HG03558 (cell line): ENCODE measurements around the gene PIGV.
"Not testable (repeated sequence)": the region's sequence is repeated elsewhere in the genome, so short reads cannot be mapped to it uniquely, and the experiment has no call there.

Experiments
- ATAC-seq: cut with Tn5 transposase; IDR thresholded peaks from one replicate; pipeline ENCODE4 v1.9.1; 2021; ENCODE audit warnings: moderate number of reproducible peaks; ENCODE audit not compliant: unreplicated experiment; ENCODE audit errors: extremely low read depth

PIGV gene

DNA sequence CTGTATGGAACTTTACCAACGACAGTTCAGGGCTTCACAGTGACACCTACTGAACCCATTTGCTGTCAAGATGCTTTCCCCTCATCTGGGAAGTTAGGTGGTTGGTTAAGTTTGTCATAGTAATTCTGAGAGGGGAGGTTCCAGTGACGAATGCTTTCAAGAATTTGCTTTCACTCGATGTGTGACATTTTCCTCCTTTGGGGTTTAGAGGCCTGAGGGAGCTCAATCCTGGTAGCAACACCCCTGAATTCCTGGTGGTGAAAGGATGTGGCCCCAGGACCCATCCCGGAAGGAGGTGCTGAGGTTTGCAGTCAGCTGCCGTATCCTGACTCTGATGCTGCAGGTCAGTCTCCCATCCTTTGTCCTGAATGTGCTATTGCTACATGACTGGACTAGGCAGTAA lies 2.8 kb downstream of the PIGV start:
- no peak for ATAC-seq

DNA sequence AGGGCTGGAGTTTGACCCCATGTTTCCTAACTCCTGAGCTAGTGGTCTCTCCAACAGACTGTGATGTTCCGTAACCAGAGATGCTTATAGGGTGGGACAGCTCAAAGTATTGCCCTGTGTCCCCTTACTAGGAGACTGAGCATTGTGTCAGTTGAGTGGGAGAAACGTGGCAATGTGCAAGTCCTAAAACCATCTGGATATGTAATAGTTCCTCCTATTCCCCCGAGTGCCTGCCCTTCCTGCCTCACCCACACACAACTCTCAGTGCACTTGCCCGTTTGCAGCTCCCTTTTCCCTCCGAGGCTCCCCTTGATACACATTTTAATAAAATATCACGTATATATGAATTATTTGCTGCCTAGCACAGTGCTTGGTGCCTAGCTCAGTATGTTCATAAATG lies 3.4 kb downstream of the PIGV start:
- no peak for ATAC-seq

DNA sequence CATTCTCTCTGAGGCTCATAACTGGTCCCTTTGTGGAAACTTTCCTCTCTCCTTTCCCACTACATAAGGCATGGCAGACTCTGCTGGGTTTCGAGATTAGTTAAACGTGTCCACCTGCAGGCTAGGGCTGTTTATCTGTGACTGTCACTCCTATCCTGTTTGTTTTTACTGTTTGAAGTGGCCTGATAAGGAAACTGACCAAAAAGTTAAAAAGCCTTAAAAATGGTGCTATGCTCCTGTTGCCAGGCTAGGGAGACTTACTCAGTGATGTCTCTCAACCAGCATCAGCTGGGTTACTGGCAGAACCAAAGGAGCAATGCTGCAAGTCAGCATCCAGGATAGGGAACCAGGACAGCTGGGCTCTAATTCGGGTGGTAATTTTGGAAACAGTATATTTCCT lies 3.9 kb downstream of the PIGV start:
- no peak for ATAC-seq

DNA sequence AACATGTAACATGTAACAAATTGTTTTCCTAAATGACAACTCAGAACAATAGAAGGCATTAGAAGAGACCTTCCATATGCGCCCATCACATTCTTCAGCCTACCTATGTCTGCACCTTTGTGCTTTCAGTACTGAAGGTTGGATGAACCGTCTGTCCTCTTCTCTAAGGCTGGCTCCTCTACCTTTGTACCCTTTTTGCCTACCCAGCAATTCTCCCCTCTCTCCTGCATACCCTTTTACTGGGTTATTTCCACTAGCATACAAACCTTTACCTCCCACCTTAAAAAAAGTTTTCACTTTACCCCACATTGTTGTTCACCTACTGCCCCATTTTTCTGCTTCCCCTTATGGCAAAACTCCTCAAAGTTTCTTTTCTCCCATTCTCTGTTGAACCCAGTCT lies 5.2 kb downstream of the PIGV start:
- ATAC-seq, result no peak

DNA sequence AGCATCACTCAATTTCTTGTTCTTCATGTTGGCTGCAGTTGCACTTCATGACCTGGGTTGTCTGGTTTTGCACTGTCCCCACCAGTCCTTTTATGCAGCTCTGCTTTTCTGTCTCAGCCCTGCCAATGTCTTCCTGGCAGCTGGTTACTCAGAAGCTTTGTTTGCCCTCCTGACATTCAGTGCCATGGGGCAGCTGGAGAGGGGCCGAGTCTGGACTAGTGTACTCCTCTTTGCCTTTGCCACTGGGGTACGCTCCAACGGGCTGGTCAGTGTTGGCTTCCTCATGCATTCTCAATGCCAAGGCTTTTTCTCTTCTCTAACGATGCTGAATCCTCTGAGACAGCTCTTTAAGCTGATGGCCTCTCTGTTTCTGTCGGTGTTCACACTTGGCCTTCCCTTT lies 6.6 kb downstream of the PIGV start:
- ATAC-seq, result no peak

DNA sequence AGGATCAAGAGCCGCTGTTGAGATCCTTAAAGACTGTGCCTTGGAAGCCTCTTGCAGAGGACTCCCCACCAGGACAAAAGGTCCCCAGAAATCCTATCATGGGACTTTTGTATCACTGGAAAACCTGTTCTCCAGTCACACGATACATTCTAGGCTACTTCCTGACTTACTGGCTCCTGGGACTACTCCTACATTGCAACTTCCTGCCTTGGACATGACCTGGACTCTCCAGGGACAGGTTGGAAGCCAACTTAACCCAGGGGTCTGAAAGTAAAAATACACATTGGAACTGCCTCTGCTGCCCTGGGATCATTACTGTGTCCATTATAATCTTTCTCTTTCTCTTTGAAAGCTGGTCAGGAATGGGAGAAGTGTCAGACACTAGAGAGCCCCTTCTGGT lies 9.9 kb downstream of the PIGV start:
- no peak for ATAC-seq

DNA sequence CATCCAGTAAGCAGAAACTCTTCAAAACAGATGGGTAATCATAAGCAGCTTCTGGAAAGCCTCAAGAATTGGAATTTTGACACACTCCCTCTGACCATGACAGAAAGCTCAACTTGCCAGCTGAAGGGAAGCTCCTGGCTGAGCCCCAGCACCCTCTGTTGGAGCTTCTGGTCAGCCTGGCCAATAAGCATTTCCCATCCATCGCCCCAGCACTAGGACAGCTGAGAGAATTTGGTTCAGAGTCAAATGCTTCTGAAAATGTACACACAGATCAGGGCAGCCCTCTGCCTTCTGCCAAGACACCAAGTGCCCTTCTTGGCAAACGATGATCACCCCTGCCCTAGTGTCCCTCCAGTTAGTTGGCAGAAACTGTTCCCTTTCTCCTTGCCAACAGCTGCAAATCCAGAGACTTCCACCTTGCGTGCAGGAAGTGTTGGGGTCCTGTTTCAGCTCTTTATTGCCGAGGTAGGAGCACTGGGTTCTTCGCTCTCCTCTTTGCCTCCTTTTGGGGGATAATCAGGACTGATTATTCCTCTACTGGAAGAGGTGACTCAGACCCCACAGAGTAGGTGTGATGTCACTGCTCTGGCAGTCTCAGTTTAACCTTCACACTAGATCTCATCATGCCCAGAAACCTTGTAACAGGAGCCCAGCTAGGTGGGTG lies 11.9 kb downstream of the PIGV start:
- ATAC-seq, result no peak

DNA sequence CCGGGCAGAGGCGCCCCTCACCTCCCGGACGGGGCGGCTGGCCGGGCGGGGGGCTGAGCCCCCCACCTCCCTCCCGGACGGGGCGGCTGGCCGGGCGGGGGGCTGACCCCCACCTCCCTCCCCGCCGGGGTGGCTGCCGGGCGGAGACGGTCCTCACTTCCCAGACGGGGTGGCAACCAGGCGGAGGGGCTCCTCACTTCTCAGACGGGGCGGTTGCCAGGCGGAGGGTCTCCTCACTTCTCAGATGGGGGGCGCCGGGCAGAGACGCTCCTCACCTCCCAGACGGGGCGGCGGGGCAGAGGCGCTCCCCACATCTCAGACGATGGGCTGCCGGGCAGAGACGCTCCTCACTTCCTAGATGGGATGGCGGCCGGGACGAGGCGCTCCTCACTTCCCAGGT lies 16.2 kb downstream of the PIGV start:
- ATAC-seq, result not testable (repeated sequence)

DNA sequence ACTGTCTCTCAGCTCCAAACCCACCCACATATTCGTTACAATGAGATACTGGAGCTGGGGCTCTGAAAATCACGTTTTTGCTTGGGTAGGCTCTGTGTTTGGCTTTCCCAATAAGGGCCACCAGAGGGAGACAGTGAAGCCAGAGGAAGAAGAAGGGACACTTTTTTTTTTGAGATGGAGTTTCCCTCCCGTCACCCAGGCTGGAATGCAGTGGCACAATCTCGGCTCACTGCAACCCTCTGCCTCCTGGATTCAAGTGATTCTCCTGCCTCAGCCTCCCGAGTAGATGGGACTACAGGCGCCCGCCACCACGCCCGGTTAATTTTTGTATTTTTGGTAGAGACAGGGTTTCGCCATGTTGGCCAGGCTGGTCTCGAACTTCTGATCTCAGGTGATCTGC lies 22.4 kb downstream of the PIGV start:
- ATAC-seq, result not testable (repeated sequence)

DNA sequence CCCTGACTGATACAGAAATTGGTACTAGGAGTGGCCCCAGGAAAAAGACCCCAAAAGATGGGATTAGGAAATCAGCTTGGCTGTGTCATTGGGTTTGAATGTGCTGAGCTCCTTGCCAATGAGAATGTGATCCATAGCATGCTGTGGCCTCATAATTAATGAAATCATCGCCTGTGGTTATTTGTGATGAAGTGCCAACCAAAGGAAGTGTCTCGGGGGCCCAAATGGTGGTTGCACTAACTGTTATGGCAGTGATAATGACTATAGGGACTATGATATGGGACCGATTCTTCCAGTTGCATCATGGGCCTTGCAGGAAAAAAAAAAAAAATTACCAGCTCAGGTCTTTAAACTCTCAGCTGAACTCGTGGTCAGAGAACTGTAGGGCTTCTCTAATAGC lies 23.3 kb downstream of the PIGV start:
- ATAC-seq, result no peak

DNA sequence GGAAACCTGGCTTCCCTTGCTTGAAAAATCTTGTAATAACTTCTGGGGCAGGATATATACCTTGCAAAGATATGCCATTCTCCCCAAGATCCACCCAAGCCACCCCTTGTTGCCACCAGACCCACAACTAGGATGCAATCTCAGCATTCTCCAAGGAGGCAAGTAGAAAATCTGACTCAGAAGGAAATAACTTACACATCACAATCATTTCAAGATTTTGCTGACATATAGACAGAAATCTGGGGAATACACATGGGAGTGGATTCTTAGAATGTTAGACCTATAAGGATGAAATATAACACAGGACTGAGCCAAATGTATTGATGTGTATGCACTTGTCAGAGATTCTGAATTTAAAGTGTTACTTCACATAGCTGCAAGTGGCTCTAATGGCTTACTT lies 24.0 kb downstream of the PIGV start:
- no peak for ATAC-seq

DNA sequence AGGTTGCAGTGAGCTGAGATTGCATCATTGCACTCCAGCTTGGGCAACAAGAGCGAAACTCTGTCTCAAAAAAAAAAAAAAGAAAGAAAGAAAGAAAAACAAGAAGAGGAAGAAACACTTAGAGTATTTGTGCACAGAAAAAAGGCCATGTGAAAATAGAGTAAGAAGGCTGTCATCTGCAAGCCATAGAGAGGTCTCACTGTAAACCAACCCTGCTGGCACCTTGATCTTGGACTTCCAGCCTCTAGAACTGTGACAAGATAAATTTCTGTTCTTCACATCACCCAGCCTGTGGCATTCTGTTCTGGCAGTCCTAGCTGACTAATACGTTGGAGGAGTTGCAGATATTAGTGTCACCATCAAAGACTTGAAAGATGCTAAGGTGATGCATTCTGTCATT lies 26.6 kb downstream of the PIGV start:
- no peak for ATAC-seq

DNA sequence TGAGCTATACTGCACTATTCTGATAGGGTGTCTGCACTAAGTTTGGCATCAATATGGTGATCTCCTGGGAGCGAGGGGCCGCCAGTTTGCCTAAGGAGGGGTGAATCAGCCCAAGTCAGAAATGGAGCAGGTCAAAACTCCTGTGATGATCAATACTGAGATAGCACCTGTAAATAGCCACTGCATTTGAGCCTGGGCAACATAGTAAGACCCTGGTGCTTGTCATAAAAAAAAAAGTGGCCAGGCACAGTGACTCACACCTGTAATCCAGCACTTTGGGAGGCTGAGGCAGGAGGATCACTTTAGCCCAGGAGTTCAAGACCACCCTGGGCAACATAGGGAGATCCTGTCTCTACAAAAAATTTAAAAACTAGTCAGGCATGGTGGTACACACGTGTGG lies 27.1 kb downstream of the PIGV start:
- ATAC-seq, result no peak

DNA sequence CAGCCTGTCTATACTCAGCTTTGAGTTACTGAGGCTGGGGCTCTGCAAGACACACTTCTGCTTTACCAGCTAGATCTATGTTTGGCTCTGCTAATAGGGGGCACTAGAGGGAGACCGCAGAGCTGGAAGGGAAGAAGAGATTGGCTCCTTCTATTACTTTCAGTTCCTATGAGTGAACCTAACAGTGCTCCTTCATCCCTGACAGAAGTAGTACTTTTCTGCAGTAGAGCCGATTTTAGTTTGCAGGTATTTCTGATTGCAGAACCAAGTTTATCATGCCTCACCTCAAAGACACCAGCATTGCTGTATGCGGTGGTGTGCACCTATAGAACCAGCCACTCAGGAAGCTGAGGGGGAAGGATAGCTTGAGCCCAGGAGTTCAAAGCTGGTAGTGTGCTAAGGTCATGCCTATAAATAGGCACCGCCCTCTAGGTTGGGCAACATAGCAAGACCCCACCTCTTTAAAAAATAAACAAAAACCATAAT lies 33.1 kb downstream of the PIGV start:
- ATAC-seq, result peak; percentile 90

DNA sequence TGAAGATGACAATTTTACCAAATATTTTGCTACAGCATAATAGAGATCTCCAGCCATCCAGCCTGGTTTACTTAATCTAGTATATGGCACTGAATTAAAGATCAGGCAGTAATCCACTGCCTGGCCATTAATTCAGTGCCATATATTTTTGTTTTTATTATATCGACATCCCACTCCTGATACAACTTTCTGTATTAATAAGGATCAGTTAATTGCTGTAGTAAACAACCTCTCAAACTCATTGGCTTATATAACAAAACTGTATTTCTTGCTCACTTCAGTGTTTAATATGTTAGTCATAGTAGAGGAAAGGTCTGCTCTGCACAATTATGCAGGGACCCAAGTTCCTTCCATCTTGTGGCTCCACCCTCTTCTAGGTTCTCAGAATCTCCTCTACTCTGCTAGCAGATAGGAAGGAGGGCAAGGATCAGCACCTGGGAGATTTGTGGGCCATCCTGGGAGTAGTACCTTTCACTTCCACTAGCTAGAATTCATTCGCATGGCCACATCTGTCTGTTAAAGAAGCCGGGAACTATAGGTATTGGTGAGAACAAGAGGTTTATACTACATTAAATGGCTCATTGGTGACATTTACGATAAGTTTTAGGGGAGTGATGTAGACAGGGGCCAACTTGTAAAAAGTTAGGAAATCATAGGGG lies 35.1 kb downstream of the PIGV start:
- no peak for ATAC-seq

DNA sequence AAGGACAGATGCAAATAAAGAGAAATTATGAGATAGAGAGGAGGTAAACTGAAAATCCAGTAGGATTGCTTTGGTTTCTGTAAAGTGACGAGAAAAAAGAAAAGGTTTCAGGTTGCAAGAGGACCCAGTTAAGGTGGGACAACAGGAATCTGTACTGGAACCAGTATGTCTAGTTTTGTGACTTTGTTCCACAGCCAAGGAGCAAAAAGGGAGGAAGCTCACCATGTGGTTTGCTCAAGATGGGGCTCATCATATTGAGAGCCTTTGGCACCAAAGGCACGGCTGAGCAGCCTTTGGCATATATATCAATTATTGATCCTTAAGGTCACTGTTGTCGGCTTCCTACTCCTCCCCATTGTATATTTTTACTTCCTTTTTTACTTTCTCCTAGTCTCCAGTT lies 37.0 kb downstream of the PIGV start:
- no peak for ATAC-seq

DNA sequence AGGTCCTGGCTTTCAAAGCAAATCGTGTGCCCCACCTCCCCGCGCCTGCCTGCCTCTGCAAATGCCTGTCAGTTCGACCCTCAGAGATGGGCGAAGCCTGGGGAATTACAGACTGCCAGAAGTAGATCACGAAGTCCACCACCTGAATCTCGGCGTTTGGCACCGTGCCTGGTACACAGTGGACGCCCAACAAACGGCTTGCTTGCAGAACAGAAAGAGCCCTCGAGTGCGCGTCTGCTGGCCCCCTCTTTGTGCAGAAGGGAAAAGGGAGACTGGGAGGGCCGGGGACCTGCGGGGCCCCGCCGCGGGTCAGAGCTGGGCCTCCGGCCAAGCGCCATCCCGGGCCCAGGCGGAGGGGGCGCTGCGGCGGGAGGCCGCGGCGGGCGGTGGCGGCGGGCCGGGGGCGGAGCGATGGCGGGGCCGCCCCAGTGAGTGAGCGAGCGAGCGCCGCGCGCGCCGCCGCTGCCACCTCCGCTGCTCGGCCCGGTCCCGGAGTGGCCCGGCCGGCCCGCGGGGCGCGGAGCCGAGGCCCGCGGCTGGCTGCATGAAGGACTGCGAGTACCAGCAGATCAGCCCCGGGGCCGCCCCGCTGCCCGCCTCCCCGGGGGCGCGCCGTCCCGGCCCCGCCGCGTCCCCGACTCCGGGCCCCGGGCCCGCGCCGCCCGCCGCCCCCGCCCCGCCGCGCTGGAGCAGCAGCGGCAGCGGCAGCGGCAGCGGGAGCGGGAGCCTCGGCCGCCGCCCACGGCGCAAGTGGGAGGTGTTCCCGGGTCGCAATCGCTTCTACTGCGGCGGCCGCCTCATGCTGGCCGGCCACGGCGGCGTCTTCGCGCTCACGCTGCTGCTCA lies 38.7 kb downstream of the PIGV start, which contains the start of gene ZDHHC18:
ZDHHC18 (plus strand) TSS at position 428 of the 845 bp plus-strand sequence; CDS start at position 545, 117 bp downstream.
- peak; percentile 35 for ATAC-seq

DNA sequence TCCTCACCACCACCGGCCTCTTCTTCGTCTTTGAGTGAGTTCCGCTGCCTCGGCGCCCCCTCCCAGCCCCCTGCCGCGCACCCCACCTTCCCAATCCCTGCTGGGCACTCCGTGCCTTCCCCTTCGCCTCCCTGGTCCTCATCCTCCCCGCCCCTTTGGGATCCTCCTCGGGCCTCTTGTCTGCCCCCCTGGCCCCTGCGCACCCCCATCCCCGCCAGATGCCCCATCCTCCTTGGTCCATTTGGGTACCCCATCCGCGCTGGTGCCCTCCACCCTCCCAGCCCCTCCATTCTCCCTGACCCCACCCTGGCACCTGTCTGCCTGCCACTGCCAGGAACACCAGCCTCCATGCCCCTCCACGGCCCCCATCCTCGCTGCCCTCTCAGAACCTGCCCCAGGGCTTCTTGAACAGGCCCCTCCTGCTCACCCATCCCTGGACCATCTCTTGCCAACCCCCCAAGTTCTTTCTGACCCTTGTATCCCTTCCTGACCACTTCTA lies 39.4 kb downstream of the PIGV start:
- ATAC-seq, result no peak

DNA sequence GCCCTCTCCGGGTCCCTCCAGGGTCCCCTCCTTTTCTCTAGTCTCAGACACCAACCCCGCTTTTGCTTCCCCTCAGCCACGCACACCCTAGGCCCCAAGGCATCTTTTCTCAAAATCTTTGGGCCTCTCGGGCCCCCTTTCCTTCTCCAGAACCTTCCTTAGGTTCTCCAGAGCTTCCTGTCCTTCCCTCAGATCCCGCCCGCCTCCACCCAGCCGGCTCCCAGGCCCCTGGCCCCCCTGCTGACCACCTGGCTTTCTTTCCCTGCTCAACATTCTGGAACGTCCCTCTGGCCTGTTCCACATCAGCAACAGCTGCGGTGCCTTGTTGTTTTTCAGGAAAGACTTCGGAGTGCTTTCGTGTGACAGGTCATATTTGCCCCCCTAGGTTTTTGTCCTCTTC lies 39.9 kb downstream of the PIGV start:
- ATAC-seq, result no peak

DNA sequence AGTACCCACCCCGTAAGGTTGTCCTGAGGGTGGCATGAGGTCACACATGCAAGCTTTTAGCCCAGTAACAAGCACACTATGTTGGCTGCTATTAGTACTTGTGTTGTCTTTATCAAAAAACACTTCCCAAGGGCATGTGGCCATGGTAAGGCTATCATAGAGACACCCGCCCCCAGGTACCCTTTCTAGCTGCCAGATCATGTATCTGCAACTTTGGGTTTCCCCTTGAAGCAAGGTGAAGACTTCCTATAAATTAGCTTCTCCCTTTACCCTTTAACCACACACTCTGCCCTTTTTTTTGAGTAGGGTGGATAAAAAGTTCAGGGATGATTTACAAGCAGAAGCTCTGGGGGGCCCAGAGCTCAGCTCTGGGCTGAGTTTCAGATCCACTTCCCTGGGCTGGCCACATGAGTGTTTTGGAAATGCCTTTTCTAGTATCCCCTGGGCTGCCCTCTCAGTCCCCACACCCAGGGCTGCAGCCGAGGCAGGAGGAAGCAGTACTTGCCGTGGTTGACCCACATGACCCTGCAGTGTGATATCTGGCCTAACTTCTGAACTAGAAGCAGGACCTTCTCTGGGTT lies 40.8 kb downstream of the PIGV start:
- ATAC-seq, result no peak
